Lower lobe of right lung (tissue), 2 donors: ENCODE data around the gene TRMO. TPM values are rescaled to one million over a fixed set of nuclear protein-coding genes. Genes with fewer than 3 reads are reported as not detected.

Experiments used
- ATAC-seq, 2 donors: fragments of 200-7000 bp; cut with Tn5 transposase; one replicate each; pipeline ENCODE4 v1.9.1; 2020 to 2022; ENCODE audit warnings: mild to moderate bottlenecking in 2 of 2, moderate library complexity in 2 of 2
- DNase-seq: peaks from one replicate; pipeline ENCODE4 v3.0.0-alpha.2; 2020
- H3K27ac ChIP-seq: fragments of 200-600 bp; one replicate; pipeline ENCODE4 v1.8.0; 2022
- H3K27me3 ChIP-seq: fragments of 200-600 bp; one replicate; pipeline ENCODE4 v1.8.0; 2022; ENCODE audit warnings: low read depth
- H3K36me3 ChIP-seq: fragments of 200-600 bp; one replicate; pipeline ENCODE4 v1.8.0; 2022; ENCODE audit warnings: mild to moderate bottlenecking
- H3K4me1 ChIP-seq: fragments of 200-600 bp; one replicate; pipeline ENCODE4 v1.8.0; 2022
- H3K4me3 ChIP-seq: fragments of 200-600 bp; one replicate; pipeline ENCODE4 v1.8.0; 2022; ENCODE audit warnings: mild to moderate bottlenecking
- H3K9me3 ChIP-seq: fragments of 200-600 bp; one replicate; pipeline ENCODE4 v1.8.0; 2022
- intact Hi-C: fragments of 100-400 bp; cut with DNase I; formaldehyde crosslinking; loops from one replicate; pipeline ENCODE4 v1.11.0; 2022
- total RNA-seq: library from RNA; stranded (reverse); fragmentation: NEBNext Ultra II Directional; extraction: Animal tissue kit (Norgen Biotek cat#: 25700); gene quantifications from one replicate; pipeline ENCODE4 v1.2.1, GENCODE V29; 2021
- TF ChIP-seq, protein P1 (sequence below): fragments of 200-600 bp; IDR thresholded peaks from one replicate; pipeline ENCODE4 v1.8.0; 2022; ENCODE audit warnings: antibody characterized with exemption, mild to moderate bottlenecking
- donor health status: DM: no; HTN: yes; CAD: no; lungs with severe emphysema.

TRMO gene
- total RNA-seq, 1 donor from 2014 or later: 18.8 TPM

DNA sequence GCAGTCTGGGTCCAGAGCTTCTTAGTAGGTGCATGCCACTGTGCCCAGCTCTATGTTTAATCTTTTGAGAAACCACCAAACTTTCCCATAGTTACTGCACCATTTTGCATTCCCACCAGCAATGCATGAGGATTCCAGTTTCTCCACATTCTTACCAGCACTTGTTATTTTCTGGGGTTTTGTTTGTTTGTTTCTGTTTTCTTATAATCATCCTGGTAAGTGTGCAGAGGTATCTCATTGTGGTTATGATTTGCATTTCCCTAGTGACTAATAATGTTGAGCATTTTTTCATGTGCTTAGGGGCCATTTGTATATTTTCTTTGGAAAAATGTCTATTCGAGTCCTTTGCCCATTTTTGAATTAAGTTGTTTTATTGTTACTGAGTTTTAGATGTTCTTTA lies 57.9 kb downstream of the TRMO start:
- no peaks in the 10 kb centered on the region for H3K4me1 ChIP-seq
- TF ChIP-seq, protein P1, sequence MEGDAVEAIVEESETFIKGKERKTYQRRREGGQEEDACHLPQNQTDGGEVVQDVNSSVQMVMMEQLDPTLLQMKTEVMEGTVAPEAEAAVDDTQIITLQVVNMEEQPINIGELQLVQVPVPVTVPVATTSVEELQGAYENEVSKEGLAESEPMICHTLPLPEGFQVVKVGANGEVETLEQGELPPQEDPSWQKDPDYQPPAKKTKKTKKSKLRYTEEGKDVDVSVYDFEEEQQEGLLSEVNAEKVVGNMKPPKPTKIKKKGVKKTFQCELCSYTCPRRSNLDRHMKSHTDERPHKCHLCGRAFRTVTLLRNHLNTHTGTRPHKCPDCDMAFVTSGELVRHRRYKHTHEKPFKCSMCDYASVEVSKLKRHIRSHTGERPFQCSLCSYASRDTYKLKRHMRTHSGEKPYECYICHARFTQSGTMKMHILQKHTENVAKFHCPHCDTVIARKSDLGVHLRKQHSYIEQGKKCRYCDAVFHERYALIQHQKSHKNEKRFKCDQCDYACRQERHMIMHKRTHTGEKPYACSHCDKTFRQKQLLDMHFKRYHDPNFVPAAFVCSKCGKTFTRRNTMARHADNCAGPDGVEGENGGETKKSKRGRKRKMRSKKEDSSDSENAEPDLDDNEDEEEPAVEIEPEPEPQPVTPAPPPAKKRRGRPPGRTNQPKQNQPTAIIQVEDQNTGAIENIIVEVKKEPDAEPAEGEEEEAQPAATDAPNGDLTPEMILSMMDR: no peak
- peaks cover 11% of the 10 kb centered on the region for H3K9me3 ChIP-seq
- H3K4me3 ChIP-seq: no peak overlapping the region
- no peak for ATAC-seq
- H3K27ac ChIP-seq: no peak overlapping the region
- intact Hi-C loops: no loop called here
- no peaks in the 10 kb centered on the region for H3K36me3 ChIP-seq
- DNase-seq: no peak
- peaks cover 36% of the 10 kb centered on the region for H3K27me3 ChIP-seq

DNA sequence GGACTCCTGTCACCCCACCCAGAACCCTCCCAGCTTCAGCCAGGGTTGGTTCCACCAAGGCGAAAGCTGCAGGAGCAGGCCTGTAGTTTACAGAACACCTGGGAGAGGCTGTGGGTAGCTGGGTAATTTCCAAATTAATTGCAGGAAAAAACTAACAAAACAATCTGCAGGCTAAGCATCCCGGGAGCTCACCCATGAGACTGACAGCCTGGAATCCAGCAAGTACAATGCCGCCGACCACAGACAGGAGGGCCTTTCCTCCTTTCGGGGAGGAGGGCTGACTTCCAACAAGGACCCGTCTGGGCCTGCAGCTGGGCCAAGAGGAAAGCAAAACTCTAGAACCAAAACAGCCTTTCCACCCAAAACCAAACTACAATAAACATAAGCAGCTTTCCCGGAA lies 59.0 kb downstream of the TRMO start:
- no peaks in the 10 kb centered on the region for H3K36me3 ChIP-seq
- no peak for ATAC-seq
- H3K4me3 ChIP-seq: no peak overlapping the region
- TF ChIP-seq, protein P1: no peak
- no peak overlapping the region for H3K27ac ChIP-seq
- H3K9me3 ChIP-seq: peaks cover 11% of the 10 kb centered on the region
- no peak for DNase-seq
- peaks cover 41% of the 10 kb centered on the region for H3K27me3 ChIP-seq
- H3K4me1 ChIP-seq: no peaks in the 10 kb centered on the region
- intact Hi-C loops: no loop called here

DNA sequence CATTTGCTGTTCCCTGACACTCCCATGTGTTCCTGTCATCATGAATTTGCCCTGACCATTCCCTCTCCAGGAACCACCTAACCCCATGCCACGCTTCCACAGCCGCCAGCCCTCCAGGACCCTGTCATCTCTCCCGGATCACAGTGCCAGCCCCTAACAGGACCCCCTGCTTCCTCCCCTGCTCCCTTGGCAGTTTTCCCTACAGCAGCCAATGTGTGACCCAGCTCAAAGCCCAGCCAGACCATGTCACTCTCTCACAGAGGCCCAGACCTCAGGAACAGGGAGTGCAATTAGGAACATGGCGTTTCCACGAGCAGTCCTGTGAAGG lies 61.2 kb downstream of the TRMO start:
- DNase-seq (no peak), ATAC-seq (no peak)
- Histone ChIP-seq H3K4me3 (no peak overlapping the region), H3K27ac (no peak overlapping the region), H3K4me1 (no peaks in the 10 kb centered on the region), H3K36me3 (no peaks in the 10 kb centered on the region), H3K27me3 (peaks cover 61% of the 10 kb centered on the region), H3K9me3 (peaks cover 6% of the 10 kb centered on the region)
- TF ChIP-seq, protein P1: no peak
- intact Hi-C loops: no loop called here

DNA sequence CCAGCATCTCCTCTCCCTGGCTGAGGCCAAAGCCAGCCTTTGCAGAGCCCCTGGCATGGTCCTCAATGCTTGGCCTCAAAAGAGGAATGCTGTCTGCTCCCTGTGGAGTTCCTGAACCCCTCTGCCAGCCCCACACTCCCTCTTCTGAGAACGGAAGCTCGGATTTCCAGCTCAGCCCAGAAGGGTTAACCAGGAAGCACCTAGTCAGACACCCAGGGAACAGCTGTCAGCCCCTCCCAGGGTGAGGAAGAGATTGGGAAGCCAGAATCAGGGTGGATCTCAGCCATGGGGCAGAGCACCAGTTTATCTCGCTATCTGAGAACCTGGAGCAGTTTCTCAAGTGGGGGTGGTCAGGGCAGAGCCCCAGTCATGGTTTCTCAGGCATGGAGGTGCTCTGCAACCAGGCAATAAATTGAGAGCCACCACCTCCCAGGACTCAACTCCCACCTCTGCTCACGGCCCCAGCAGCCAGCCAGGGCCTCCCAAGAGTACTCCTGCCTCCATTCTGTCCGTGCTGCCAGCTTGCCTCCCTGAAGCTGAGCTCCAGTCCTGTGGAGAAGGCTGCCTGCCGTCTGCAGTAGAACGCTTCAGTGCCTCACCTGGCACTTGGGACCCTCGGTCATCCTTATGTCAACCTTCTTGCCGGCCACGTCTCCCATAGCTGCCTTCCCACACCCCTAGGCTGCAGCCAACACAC lies 61.7 kb downstream of the TRMO start:
- Histone ChIP-seq H3K36me3 (no peaks in the 10 kb centered on the region), H3K4me1 (no peaks in the 10 kb centered on the region), H3K9me3 (peaks cover 1% of the 10 kb centered on the region), H3K4me3 (no peak overlapping the region), H3K27ac (no peak overlapping the region), H3K27me3 (peaks cover 66% of the 10 kb centered on the region)
- ATAC-seq (no peak), DNase-seq (no peak)
- intact Hi-C loops: no loop called here
- TF ChIP-seq, protein P1: no peak

DNA sequence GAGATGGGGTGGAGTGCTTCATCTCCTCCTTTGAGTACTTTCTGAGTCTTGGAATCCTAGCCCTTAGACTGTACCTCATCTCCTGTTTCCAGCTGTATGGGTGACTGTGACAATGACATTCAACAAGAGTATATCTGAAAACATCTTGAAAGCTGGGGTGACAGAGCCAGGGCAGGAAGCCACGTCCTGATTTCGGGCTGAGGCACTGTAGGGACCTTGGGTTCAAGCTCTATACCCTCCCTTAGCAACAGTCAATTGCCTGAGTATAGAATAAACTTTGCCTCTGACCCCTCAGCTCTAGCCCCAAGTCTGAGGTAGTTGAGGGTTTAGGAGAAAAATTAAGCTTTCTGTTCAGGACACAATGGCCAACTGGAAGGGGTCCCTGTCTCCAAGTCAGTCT lies 63.0 kb downstream of the TRMO start:
- TF ChIP-seq, protein P1: no peak
- intact Hi-C loops: no loop called here
- Histone ChIP-seq H3K9me3 (no peaks in the 10 kb centered on the region), H3K36me3 (no peaks in the 10 kb centered on the region), H3K4me1 (no peaks in the 10 kb centered on the region), H3K27ac (no peak overlapping the region), H3K27me3 (peaks cover 73% of the 10 kb centered on the region), H3K4me3 (no peak overlapping the region)
- DNase-seq (no peak), ATAC-seq (no peak)
